K562 (cell line): ENCODE measurements around the gene RCOR2. TPM values are rescaled to one million over a fixed set of nuclear protein-coding genes. Genes with fewer than 3 reads are reported as not detected.

Source experiments
- ARHGAP35 ChIP-seq: fragments of 450-650 bp; IDR thresholded peaks from 2 replicates; pipeline ENCODE4 v1.6.1; 2018; ENCODE audit not compliant: partially characterized antibody
- ARNT ChIP-seq, 2 experiments: fragments of 450-650 bp; IDR thresholded peaks; 2 replicates each; pipeline ENCODE4 v1.6.1; 2016; ENCODE audit warnings: mild to moderate bottlenecking in 1 of 2
- DIDO1 ChIP-seq: fragments of 450-650 bp; IDR thresholded peaks from 2 replicates; pipeline ENCODE4 v1.6.1; 2016; ENCODE audit warnings: low read depth, missing biosample characterization, missing genetic modification characterization
- ETV6 ChIP-seq, 3 experiments: fragments of 150-350 bp in 1 of 3; sonication (generic) in 1 of 3; formaldehyde crosslinking in 1 of 3; IDR thresholded peaks; 2 replicates each; pipeline versions ENCODE4 v1.6.1 to v1.8.0; 2014 to 2022; ENCODE audit warnings: borderline replicate concordance in 2 of 3, low read depth in 2 of 3, antibody characterized with exemption in 1 of 3, low read length in 1 of 3, mild to moderate bottlenecking in 1 of 3, missing genetic modification reagents in 1 of 3
- HSF4 ChIP-seq: fragments of 250-450 bp; sonication (Bioruptor Pico); IDR thresholded peaks from 2 replicates; pipeline ENCODE4 v2.1.2; 2022; ENCODE audit warnings: mild to moderate bottlenecking, moderate library complexity, borderline replicate concordance
- RBM39 ChIP-seq: fragments of 200-400 bp; formaldehyde crosslinking; optimal IDR thresholded peaks from 2 replicates; pipeline ENCODE3; 2018; ENCODE audit warnings: low read depth, low read length
- SIN3B ChIP-seq: fragments of 450-650 bp; IDR thresholded peaks from 2 replicates; pipeline ENCODE4 v1.6.1; 2017; ENCODE audit warnings: low read depth, mild to moderate bottlenecking, moderate library complexity
- SNRNP70 ChIP-seq: fragments of 200-400 bp; formaldehyde crosslinking; optimal IDR thresholded peaks from 2 replicates; pipeline ENCODE3; 2017; ENCODE audit warnings: low read depth, low read length
- SPI1 ChIP-seq: IDR thresholded peaks from 2 replicates; pipeline ENCODE4 v1.6.1; 2011; ENCODE audit warnings: low read depth, low read length, control low read depth, borderline replicate concordance
- ZC3H11A ChIP-seq: IDR thresholded peaks from 2 replicates; pipeline ENCODE4 v1.6.1; 2012; ENCODE audit warnings: low read depth, low read length, improper control_type of control experiment
- ZFP1 ChIP-seq: fragments of 450-650 bp; formaldehyde crosslinking; IDR thresholded peaks from 2 replicates; pipeline ENCODE4 v1.4.0; 2020; ENCODE audit warnings: mild to moderate bottlenecking, mixed read lengths
- ZNF121 ChIP-seq: sonication (generic); formaldehyde crosslinking; conservative IDR thresholded peaks from 2 replicates; pipeline ENCODE4 v1.8.0; 2022; ENCODE audit warnings: missing genetic modification reagents
- ZNF217 ChIP-seq: sonication (generic); formaldehyde crosslinking; IDR thresholded peaks from 2 replicates; pipeline ENCODE4 v1.8.0; 2022; ENCODE audit warnings: mild to moderate bottlenecking, missing genetic modification reagents
- polyA plus RNA-seq, 8 experiments: library from polyadenylated mRNA; depleted of rRNA in 4 of 8; stranded (reverse) in 5 of 8; unstranded in 3 of 8; fragments of >200 nt; fragmentation: Nextera tagmentation in 2 of 8; fragmentation: Illumina TruSeq in 1 of 8; extraction: Ambion mirVana in 2 of 8; extraction: Trizol in 1 of 8; gene quantifications; 2 replicates each; pipeline versions ENCODE4 v1.2.1 to v1.2.3, GENCODE V29; 2011 to 2014; ENCODE audit warnings: inconsistent platforms in 1 of 8, missing spikeins in 1 of 8
- total RNA-seq, 7 experiments: library from RNA; depleted of rRNA in 6 of 7; stranded (reverse); fragments of >200 nt in 6 of 7; fragmentation: Illumina TruSeq in 2 of 7; extraction: Trizol in 2 of 7; gene quantifications; 2 replicates each; pipeline versions ENCODE4 v1.2.1 to v1.2.3, GENCODE V29; 2011 to 2021; ENCODE audit warnings: low replicate concordance in 1 of 7
- TF ChIP-seq, protein P1 (sequence below): IDR thresholded peaks from 2 replicates; pipeline ENCODE4 v1.6.1; 2011; ENCODE audit not compliant: insufficient read length; ENCODE audit errors: extremely low read depth
- TF ChIP-seq, protein P2 (sequence below): fragments of 250-450 bp; sonication (Bioruptor Pico); IDR thresholded peaks from 2 replicates; pipeline ENCODE4 v1.5.1; 2021; ENCODE audit warnings: mild to moderate bottlenecking
- TF ChIP-seq, protein P3 (sequence below): fragments of 250-450 bp; sonication (Bioruptor Pico); IDR thresholded peaks from 2 replicates; pipeline ENCODE4 v1.5.0; 2022; ENCODE audit warnings: mild to moderate bottlenecking
- TF ChIP-seq, protein P4 (sequence below): sonication (generic); formaldehyde crosslinking; IDR thresholded peaks from 2 replicates; pipeline ENCODE4 v1.4.0; 2020; ENCODE audit warnings: mild to moderate bottlenecking, missing genetic modification reagents
- TF ChIP-seq, protein P5 (sequence below): fragments of 450-650 bp; formaldehyde crosslinking; IDR thresholded peaks from 2 replicates; pipeline ENCODE4 v1.4.0; 2020; ENCODE audit warnings: mild to moderate bottlenecking, moderate library complexity

The RCOR2 gene
- total and polyA plus RNA-seq, 9 of the 15 experiments (the other 6 are each of a cell fraction or from before 2014, with no cell fraction given) = 0.04 to 6.5 (median 2.5) TPM; not detected in 1

DNA sequence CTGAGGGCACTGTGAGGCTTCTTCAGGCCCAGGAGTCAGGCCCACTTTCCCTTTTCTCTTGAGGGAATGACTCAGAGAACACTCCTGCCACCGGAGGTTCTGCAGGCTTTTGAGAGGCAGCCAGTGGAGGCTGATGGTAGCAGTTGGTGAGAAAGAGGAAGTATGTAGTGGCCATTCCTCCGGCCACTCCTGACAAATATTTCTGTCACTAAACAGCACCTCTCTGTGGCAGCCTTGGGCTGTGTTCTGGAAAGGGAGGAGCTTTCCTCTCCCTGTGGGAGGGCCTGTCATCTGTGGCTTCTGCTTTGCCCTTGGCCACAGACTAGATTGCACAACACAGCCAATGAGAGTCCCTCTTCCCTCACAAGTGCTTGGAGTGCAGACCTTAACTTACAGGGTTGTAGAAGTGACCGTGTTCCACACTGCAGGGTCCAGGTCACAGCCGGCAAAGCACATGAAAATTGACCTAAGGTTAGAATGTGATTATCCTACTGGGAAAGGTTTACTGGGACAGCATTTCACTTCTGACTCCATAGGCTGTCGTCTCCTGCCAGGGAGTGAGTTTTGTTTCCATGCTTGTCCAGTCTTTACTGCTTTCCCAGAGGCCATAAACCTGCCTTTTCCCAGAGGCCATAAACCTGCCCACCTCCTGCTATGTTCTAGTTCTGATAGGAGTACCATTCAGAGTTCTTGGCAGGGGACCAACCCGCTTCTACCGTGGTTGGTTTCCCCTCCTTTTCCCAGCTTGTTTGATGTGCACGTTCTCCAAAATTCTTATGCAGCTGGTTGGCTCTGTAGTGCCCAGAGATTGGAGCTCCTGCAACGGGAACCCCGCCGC is 44.8 kb downstream of the RCOR2 start (continued):
- no peak for TF ChIP-seq ETV6 (IDR thresholded peaks at IDR 0.05; ENCODE audit: borderline replicate concordance in 1 of 2, low read depth in 2 of 2, low read length in 1 of 2)
- no peak for TF ChIP-seq ETV6 (CRISPR knock-in tag; IDR thresholded peaks at IDR 0.05; ENCODE audit: borderline replicate concordance)
- peak; percentile 48 for TF ChIP-seq SPI1
- TF ChIP-seq, protein P1, sequence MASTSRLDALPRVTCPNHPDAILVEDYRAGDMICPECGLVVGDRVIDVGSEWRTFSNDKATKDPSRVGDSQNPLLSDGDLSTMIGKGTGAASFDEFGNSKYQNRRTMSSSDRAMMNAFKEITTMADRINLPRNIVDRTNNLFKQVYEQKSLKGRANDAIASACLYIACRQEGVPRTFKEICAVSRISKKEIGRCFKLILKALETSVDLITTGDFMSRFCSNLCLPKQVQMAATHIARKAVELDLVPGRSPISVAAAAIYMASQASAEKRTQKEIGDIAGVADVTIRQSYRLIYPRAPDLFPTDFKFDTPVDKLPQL = no peak
- TF ChIP-seq, protein P2, sequence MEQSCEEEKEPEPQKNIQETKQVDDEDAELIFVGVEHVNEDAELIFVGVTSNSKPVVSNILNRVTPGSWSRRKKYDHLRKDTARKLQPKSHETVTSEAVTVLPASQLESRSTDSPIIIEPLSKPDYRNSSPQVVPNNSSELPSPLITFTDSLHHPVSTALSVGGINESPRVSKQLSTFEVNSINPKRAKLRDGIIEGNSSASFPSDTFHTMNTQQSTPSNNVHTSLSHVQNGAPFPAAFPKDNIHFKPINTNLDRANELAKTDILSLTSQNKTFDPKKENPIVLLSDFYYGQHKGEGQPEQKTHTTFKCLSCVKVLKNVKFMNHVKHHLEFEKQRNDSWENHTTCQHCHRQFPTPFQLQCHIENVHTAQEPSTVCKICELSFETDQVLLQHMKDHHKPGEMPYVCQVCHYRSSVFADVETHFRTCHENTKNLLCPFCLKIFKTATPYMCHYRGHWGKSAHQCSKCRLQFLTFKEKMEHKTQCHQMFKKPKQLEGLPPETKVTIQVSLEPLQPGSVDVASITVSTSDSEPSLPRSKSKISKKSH (CRISPR knock-in tag) = no peak
- TF ChIP-seq ARHGAP35 = no peak
- no peak for TF ChIP-seq HSF4
- TF ChIP-seq, protein P3, sequence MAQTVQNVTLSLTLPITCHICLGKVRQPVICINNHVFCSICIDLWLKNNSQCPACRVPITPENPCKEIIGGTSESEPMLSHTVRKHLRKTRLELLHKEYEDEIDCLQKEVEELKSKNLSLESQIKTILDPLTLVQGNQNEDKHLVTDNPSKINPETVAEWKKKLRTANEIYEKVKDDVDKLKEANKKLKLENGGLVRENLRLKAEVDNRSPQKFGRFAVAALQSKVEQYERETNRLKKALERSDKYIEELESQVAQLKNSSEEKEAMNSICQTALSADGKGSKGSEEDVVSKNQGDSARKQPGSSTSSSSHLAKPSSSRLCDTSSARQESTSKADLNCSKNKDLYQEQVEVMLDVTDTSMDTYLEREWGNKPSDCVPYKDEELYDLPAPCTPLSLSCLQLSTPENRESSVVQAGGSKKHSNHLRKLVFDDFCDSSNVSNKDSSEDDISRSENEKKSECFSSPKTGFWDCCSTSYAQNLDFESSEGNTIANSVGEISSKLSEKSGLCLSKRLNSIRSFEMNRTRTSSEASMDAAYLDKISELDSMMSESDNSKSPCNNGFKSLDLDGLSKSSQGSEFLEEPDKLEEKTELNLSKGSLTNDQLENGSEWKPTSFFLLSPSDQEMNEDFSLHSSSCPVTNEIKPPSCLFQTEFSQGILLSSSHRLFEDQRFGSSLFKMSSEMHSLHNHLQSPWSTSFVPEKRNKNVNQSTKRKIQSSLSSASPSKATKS (CRISPR knock-in tag) = no peak
- no peak for TF ChIP-seq ZNF217 (CRISPR knock-in tag)
- no peak for TF ChIP-seq ZC3H11A
- TF ChIP-seq RBM39 = no peak
- no peak for TF ChIP-seq ARNT (IDR thresholded peaks at IDR 0.05)
- TF ChIP-seq ZNF121 (CRISPR knock-in tag) = no peak
- TF ChIP-seq, protein P4, sequence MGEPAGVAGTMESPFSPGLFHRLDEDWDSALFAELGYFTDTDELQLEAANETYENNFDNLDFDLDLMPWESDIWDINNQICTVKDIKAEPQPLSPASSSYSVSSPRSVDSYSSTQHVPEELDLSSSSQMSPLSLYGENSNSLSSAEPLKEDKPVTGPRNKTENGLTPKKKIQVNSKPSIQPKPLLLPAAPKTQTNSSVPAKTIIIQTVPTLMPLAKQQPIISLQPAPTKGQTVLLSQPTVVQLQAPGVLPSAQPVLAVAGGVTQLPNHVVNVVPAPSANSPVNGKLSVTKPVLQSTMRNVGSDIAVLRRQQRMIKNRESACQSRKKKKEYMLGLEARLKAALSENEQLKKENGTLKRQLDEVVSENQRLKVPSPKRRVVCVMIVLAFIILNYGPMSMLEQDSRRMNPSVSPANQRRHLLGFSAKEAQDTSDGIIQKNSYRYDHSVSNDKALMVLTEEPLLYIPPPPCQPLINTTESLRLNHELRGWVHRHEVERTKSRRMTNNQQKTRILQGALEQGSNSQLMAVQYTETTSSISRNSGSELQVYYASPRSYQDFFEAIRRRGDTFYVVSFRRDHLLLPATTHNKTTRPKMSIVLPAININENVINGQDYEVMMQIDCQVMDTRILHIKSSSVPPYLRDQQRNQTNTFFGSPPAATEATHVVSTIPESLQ (CRISPR knock-in tag) = no peak
- no peak for TF ChIP-seq DIDO1
- TF ChIP-seq, protein P5, sequence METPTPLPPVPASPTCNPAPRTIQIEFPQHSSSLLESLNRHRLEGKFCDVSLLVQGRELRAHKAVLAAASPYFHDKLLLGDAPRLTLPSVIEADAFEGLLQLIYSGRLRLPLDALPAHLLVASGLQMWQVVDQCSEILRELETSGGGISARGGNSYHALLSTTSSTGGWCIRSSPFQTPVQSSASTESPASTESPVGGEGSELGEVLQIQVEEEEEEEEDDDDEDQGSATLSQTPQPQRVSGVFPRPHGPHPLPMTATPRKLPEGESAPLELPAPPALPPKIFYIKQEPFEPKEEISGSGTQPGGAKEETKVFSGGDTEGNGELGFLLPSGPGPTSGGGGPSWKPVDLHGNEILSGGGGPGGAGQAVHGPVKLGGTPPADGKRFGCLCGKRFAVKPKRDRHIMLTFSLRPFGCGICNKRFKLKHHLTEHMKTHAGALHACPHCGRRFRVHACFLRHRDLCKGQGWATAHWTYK = 0 out of 2 replicates have a peak, but pooled peaks have one; percentile 54
- no peak for TF ChIP-seq ZFP1 (CRISPR knock-in tag)
- TF ChIP-seq SNRNP70 = no peak
- no peak for TF ChIP-seq SIN3B
